Prostate gland (tissue), 2 donors: Measurements from ENCODE around the gene MTFR2. TPM values are rescaled to one million over a fixed set of nuclear protein-coding genes. Genes with fewer than 3 reads are reported as not detected.

Experiments
- DNase-seq: peaks from one replicate; pipeline ENCODE4 v3.0.0-alpha.2; 2019; ENCODE audit warnings: low spot score
- H3K27ac ChIP-seq, 2 donors: fragments of 200-600 bp; sonication (generic); 2 replicates each; pipeline ENCODE4 v1.5.1; 2017 to 2019
- H3K27me3 ChIP-seq: fragments of 200-600 bp; sonication (generic); replicated peaks from 2 replicates; pipeline ENCODE4 v1.5.1; 2019; ENCODE audit not compliant: insufficient read depth
- H3K36me3 ChIP-seq, 2 donors: fragments of 200-600 bp; sonication (generic); 1 replicate in 1 of 2; 2 replicates in 1 of 2; pipeline versions ENCODE4 v1.5.1 to v1.8.1; 2017 to 2019
- H3K4me1 ChIP-seq: fragments of 200-600 bp; sonication (generic); replicated peaks from 2 replicates; pipeline ENCODE4 v1.5.1; 2019
- H3K4me3 ChIP-seq, 2 donors: fragments of 200-600 bp; sonication (generic); 2 replicates each; pipeline ENCODE4 v1.5.1; 2017 to 2019
- H3K9me3 ChIP-seq: fragments of 200-600 bp; sonication (generic); 2 replicates; pipeline ENCODE4 v1.5.1; 2017
- POLR2A ChIP-seq: fragments of 450-650 bp; IDR thresholded peaks from one replicate; pipeline ENCODE4 v1.6.1; 2016; ENCODE audit warnings: antibody characterized with exemption, mild to moderate bottlenecking
- POLR2AphosphoS5 ChIP-seq: sonication (generic); formaldehyde crosslinking; IDR thresholded peaks from one replicate; pipeline ENCODE4 v1.6.1; 2017; ENCODE audit warnings: antibody characterized with exemption
- WGBS: methylation state at CpG from one replicate; pipeline ENCODE4 v1.1.5; 2018; 5-methylcytosine and 5-hydroxymethylcytosine counted together
- intact Hi-C: fragments of 100-400 bp; cut with DNase I; formaldehyde crosslinking; loops from one replicate; pipeline ENCODE4 v1.14.2; 2022
- total RNA-seq, 2 donors: library from RNA; depleted of rRNA; stranded (reverse); fragments of >200 nt; gene quantifications; one replicate each; pipeline ENCODE4 v1.1.0, GENCODE V29; 2016
- TF ChIP-seq, protein P1 (sequence below), 4 experiments: fragments of 200-600 bp in 2 of 4; fragments of 450-650 bp in 2 of 4; sonication (generic) in 2 of 4; IDR thresholded peaks; 1 replicate in 3 of 4; 2 replicates in 1 of 4; pipeline ENCODE4 v1.5.1; 2016 to 2019; ENCODE audit warnings: antibody characterized with exemption in 4 of 4, mild to moderate bottlenecking in 2 of 4, moderate library complexity in 2 of 4

The MTFR2 gene
- total RNA-seq, 2 donors from 2014 or later, result 1.1 to 2.9 TPM

DNA sequence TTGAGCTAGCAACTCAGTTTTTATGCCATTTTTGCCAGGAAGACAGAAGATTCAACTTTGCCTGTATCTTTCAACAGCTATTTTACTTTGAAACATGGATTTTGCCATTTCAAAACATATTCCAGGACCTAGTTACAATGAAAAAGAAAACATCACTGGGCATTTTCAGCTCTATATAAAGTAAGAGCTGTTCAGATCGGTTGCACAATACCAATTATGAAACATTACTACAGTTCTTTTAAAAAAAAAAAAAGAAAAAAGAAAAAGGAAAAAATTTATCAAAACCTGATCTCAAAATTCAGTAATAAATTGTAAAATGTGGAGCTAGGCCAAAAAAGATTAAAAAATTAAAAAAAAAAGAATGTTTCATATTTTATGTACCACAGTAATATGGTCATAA lies 24.0 kb upstream of the MTFR2 start:
- H3K27ac ChIP-seq, result no peak overlapping the region
- H3K4me1 ChIP-seq, result no peaks in the 10 kb centered on the region
- H3K9me3 ChIP-seq, result no peaks in the 10 kb centered on the region
- no peak for DNase-seq
- H3K36me3 ChIP-seq, result no peaks in the 10 kb centered on the region
- intact Hi-C loops, result no loop called here
- 90% methylated on average over 1 of the region's 1 CpG for WGBS
- TF ChIP-seq, protein P1, sequence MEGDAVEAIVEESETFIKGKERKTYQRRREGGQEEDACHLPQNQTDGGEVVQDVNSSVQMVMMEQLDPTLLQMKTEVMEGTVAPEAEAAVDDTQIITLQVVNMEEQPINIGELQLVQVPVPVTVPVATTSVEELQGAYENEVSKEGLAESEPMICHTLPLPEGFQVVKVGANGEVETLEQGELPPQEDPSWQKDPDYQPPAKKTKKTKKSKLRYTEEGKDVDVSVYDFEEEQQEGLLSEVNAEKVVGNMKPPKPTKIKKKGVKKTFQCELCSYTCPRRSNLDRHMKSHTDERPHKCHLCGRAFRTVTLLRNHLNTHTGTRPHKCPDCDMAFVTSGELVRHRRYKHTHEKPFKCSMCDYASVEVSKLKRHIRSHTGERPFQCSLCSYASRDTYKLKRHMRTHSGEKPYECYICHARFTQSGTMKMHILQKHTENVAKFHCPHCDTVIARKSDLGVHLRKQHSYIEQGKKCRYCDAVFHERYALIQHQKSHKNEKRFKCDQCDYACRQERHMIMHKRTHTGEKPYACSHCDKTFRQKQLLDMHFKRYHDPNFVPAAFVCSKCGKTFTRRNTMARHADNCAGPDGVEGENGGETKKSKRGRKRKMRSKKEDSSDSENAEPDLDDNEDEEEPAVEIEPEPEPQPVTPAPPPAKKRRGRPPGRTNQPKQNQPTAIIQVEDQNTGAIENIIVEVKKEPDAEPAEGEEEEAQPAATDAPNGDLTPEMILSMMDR (IDR thresholded peaks at IDR 0.05), result no peak
- no peak for TF ChIP-seq POLR2AphosphoS5
- no peak for TF ChIP-seq POLR2A
- no peak overlapping the region for H3K4me3 ChIP-seq
- no peaks in the 10 kb centered on the region for H3K27me3 ChIP-seq

DNA sequence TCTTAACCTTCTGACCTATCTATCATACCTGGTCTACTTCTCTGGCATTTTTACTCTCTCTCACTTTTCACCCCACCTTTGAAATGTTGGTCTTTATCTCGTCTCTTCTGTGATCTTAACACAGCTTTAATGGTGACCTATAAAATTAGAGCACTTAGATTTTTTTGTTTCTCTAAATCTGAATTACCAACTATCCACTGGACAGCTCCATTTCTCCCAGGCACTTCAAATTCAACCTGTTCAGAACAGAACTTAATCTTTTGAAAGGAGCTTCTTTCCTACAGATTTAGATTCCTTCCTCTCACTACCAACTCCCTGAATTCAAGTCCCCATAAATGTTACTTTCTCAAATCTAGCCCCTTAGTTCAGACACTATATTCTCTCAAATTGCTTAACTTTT lies 15.0 kb upstream of the MTFR2 start:
- intact Hi-C loops, result no loop called here
- 79% methylated on average over 1 of the region's 1 CpG for WGBS
- Histone ChIP-seq H3K27ac (no peak overlapping the region), H3K4me3 (no peak overlapping the region), H3K27me3 (no peaks in the 10 kb centered on the region), H3K36me3 (peaks cover 0 to 14% of the 10 kb centered on the region in 2 donors), H3K4me1 (no peaks in the 10 kb centered on the region), H3K9me3 (no peaks in the 10 kb centered on the region)
- TF ChIP-seq POLR2AphosphoS5, result no peak
- TF ChIP-seq, protein P1 (IDR thresholded peaks at IDR 0.05), result no peak
- DNase-seq, result no peak

GRCh38 chr6:136262940-136263339 lies 12.8 kb upstream of the MTFR2 start:
- DNase-seq, result no peak
- TF ChIP-seq, protein P1 (IDR thresholded peaks at IDR 0.05), result no peak
- no peak for TF ChIP-seq POLR2A
- TF ChIP-seq POLR2AphosphoS5, result no peak
- Histone ChIP-seq H3K36me3 (peaks cover 0 to 14% of the 10 kb centered on the region in 2 donors), H3K27me3 (no peaks in the 10 kb centered on the region), H3K27ac (no peak overlapping the region), H3K4me1 (no peaks in the 10 kb centered on the region), H3K4me3 (no peak overlapping the region), H3K9me3 (no peaks in the 10 kb centered on the region)
- intact Hi-C loops, result no loop called here
- WGBS, result 67% methylated on average over 1 of the region's 1 CpG

GRCh38 chr6:136254851-136255466 lies 4.8 kb upstream of the MTFR2 start:
- Histone ChIP-seq H3K4me1 (no peaks in the 10 kb centered on the region), H3K36me3 (no peaks in the 10 kb centered on the region), H3K27me3 (no peaks in the 10 kb centered on the region), H3K4me3 (no peak overlapping the region), H3K27ac (no peak overlapping the region), H3K9me3 (no peaks in the 10 kb centered on the region)
- TF ChIP-seq POLR2AphosphoS5, result no peak
- TF ChIP-seq, protein P1 (IDR thresholded peaks at IDR 0.05), result no peak
- TF ChIP-seq POLR2A, result no peak
- no peak for DNase-seq
- intact Hi-C loops, result loop anchor here (5.0 kb wide), 1 partner anchor 32 kb away; the partner anchor contains the start of gene BCLAF1

DNA sequence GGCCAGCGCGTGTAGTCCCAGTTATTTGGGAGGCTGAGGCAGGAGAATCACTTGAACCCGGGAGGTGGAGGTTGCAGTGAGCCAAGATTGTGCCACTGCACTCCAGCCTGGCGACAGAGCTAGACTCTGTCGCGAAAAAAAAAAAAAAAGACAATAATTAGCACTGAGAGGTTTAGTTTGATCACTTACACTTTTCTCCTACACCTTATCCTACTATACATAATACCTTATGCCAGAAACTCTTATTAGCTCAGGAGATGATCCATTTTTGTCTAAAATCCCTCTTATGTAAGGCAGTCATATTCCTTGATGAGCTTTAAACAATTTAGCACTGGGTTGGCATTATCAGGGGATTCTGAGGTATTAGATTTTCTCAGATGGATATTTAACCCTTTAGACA lies 3.6 kb upstream of the MTFR2 start:
- Histone ChIP-seq H3K9me3 (no peaks in the 10 kb centered on the region), H3K4me1 (no peaks in the 10 kb centered on the region), H3K36me3 (no peaks in the 10 kb centered on the region), H3K27me3 (no peaks in the 10 kb centered on the region), H3K27ac (no peak overlapping the region), H3K4me3 (no peak overlapping the region)
- WGBS, result 74% methylated on average over 6 of the region's 6 CpGs
- TF ChIP-seq, protein P1 (IDR thresholded peaks at IDR 0.05), result no peak
- TF ChIP-seq POLR2AphosphoS5 (no peak), POLR2A (no peak)
- DNase-seq, result no peak
- intact Hi-C loops, result loop anchor here (5.0 kb wide), 1 partner anchor 34 kb away; the partner anchor contains the start of gene BCLAF1
